B cell (primary cell): ENCODE data around the gene DSP. TPM values are rescaled to one million over a fixed set of nuclear protein-coding genes. Genes with fewer than 3 reads are reported as not detected.

Experiments used
- ATAC-seq: fragments of 200-7000 bp; cut with Tn5 transposase; one replicate; pipeline ENCODE4 v1.10.0; 2021; ENCODE audit warnings: low read depth, mild to moderate bottlenecking, moderate number of reproducible peaks, moderate library complexity
- CTCF ChIA-PET: fragments of 350-600 bp; sonication (Branson Sonifier 250); formaldehyde crosslinking; loops from one replicate; lab custom pipeline; 2021; ENCODE audit warnings: antibody characterized with exemption, inconsistent platforms; lab: Charles Lee
- POLR2A ChIA-PET: fragments of 350-600 bp; sonication (Branson Sonifier 250); formaldehyde crosslinking; loops from one replicate; lab custom pipeline; 2021; ENCODE audit warnings: antibody characterized with exemption; lab: Charles Lee
- DNase-seq: peaks from one replicate; pipeline ENCODE4 v3.0.0; 2013
- H2AFZ ChIP-seq: 2 replicates; pipeline ENCODE4 v1.6.1; 2012; ENCODE audit warnings: mild to moderate bottlenecking, low read depth, low read length; ENCODE audit not compliant: insufficient read depth, poor library complexity, severe bottlenecking
- H3K27ac ChIP-seq, 2 donors: 1 replicate in 1 of 2; 2 replicates in 1 of 2; pipeline ENCODE4 v1.5.1; 2012 to 2013; ENCODE audit warnings: low read length in 2 of 2, mild to moderate bottlenecking in 2 of 2, moderate library complexity in 1 of 2
- H3K27me3 ChIP-seq, 4 experiments: fragments of 200-600 bp in 1 of 4; sonication (generic) in 1 of 4; replicated peaks in 1 of 4; 1 replicate in 2 of 4; 2 replicates in 2 of 4; pipeline versions ENCODE4 v1.6.1 to v1.7.0; 2013 to 2016; ENCODE audit warnings: low read length in 3 of 4, mild to moderate bottlenecking in 2 of 4, mixed read lengths in 1 of 4, moderate library complexity in 1 of 4; ENCODE audit not compliant: insufficient read depth in 4 of 4, control insufficient read depth in 3 of 4; ENCODE audit errors: control extremely low read depth in 1 of 4
- H3K36me3 ChIP-seq, 2 experiments: replicated peaks in 1 of 2; 1 replicate in 1 of 2; 2 replicates in 1 of 2; pipeline versions ENCODE4 v1.6.1 to v1.7.1; 2013; ENCODE audit warnings: low read length in 1 of 2; ENCODE audit not compliant: insufficient read depth in 2 of 2, control insufficient read depth in 1 of 2; ENCODE audit errors: control extremely low read depth in 1 of 2, extremely low read depth in 1 of 2
- H3K4me1 ChIP-seq, 2 donors: fragments of 200-600 bp in 1 of 2; sonication (generic) in 1 of 2; 1 replicate in 1 of 2; 2 replicates in 1 of 2; pipeline versions ENCODE4 v1.5.1 to v1.6.1; 2013 to 2017; ENCODE audit warnings: low read length in 2 of 2; ENCODE audit not compliant: control insufficient read depth in 2 of 2, insufficient read depth in 2 of 2
- H3K4me2 ChIP-seq: replicated peaks from 2 replicates; pipeline ENCODE3; 2012; ENCODE audit warnings: mild to moderate bottlenecking, low read depth, low read length; ENCODE audit not compliant: poor library complexity, severe bottlenecking
- H3K4me3 ChIP-seq, 5 experiments: fragments of 200-600 bp in 1 of 5; sonication (generic) in 1 of 5; 1 replicate in 3 of 5; 2 replicates in 2 of 5; pipeline versions ENCODE4 v1.5.1 to v1.7.0; 2011 to 2016; ENCODE audit warnings: low read length in 4 of 5, mild to moderate bottlenecking in 4 of 5, low read depth in 2 of 5, control low read depth in 1 of 5, moderate library complexity in 1 of 5; ENCODE audit not compliant: insufficient read depth in 1 of 5; ENCODE audit errors: control extremely low read depth in 1 of 5, extremely low read depth in 1 of 5
- H3K79me2 ChIP-seq: fragments of 200-600 bp; sonication (generic); one replicate; pipeline ENCODE4 v1.6.0; 2016; ENCODE audit warnings: low read length; ENCODE audit not compliant: control insufficient read depth, insufficient read depth
- H3K9ac ChIP-seq: fragments of 200-600 bp; sonication (generic); 2 replicates; pipeline ENCODE4 v1.6.1; 2017; ENCODE audit warnings: mild to moderate bottlenecking, low read length, moderate library complexity
- H3K9me3 ChIP-seq, 3 donors: one replicate each; pipeline versions ENCODE4 v1.6.1 to v1.7.1; 2013; ENCODE audit warnings: low read length in 2 of 3; ENCODE audit not compliant: control insufficient read depth in 2 of 3, insufficient read depth in 1 of 3; ENCODE audit errors: control extremely low read depth in 1 of 3
- H4K20me1 ChIP-seq: 2 replicates; pipeline ENCODE4 v1.6.0; 2012; ENCODE audit warnings: mild to moderate bottlenecking, low read length; ENCODE audit not compliant: insufficient read depth, control insufficient read depth, poor library complexity, severe bottlenecking
- H3K27ac Mint-ChIP-seq: one replicate; pipeline ENCODE4 v1.8.0; 2021; ENCODE audit warnings: mixed read lengths
- H3K27me3 Mint-ChIP-seq: one replicate; pipeline ENCODE4 v1.8.0; 2021; ENCODE audit warnings: mixed read lengths
- H3K4me1 Mint-ChIP-seq: one replicate; pipeline ENCODE4 v1.8.0; 2021; ENCODE audit warnings: mixed read lengths
- H3K4me3 Mint-ChIP-seq: one replicate; pipeline ENCODE4 v1.8.0; 2021; ENCODE audit warnings: mixed read lengths
- H3K9me3 Mint-ChIP-seq: one replicate; pipeline ENCODE4 v1.8.0; 2022; ENCODE audit warnings: mixed read lengths; ENCODE audit not compliant: insufficient read depth
- EZH2 ChIP-seq: IDR thresholded peaks from 2 replicates; pipeline ENCODE4 v1.6.1; 2012; ENCODE audit warnings: borderline replicate concordance, low read depth, mild to moderate bottlenecking, moderate library complexity, low read length; ENCODE audit not compliant: insufficient read depth, poor library complexity, severe bottlenecking
- WGBS: methylation state at CpG from one replicate; pipeline ENCODE4 v1.1.5; 2013; ENCODE audit warnings: missing lambda C conversion rate; ENCODE audit not compliant: insufficient coverage; 5-methylcytosine and 5-hydroxymethylcytosine counted together
- intact Hi-C: fragments of 100-400 bp; cut with micrococcal nuclease; formaldehyde crosslinking; loops from one replicate; pipeline ENCODE4 v1.10.0; 2022
- polyA plus RNA-seq: library from polyadenylated mRNA; depleted of rRNA; stranded (reverse); fragments of >200 nt; gene quantifications from 2 replicates; pipeline ENCODE4 v1.2.3, GENCODE V29; 2012
- total RNA-seq, 2 donors: library from RNA; stranded (reverse); fragments of 120-200 nt in 1 of 2; gene quantifications; 1 replicate in 1 of 2; 2 replicates in 1 of 2; pipeline versions ENCODE4 v1.2.3 to v1.2.4, GENCODE V29; 2013 to 2022
- TF ChIP-seq, protein P1 (sequence below): fragments of 200-600 bp; IDR thresholded peaks from one replicate; pipeline ENCODE4 v1.8.0; 2022; ENCODE audit warnings: antibody characterized with exemption, mild to moderate bottlenecking

The DSP gene
- total and polyA plus RNA-seq, 2 donors (not counting 1 experiment from before 2014, with no cell fraction given) = not detected

DNA sequence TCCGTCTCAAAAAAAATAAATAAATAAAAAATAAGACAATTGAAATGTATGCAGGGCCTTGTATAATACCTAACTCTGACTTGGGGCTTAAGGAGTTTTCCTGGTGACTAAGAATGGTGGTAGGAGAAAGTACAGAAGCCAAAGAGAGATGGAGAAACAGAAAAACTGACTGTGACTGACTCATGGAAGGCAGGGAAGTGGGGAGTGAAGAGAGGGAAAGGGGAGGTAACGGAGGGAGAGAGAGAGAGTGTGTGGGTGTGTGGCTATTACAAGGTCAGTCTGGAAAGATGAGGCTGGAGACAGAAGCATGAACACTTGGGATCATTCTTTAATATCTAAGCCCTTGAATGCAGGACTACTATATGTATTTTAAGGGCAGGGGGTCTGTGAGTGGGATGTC, 87.0 kb downstream of the DSP start:
- H3K27ac ChIP-seq = no peak overlapping the region
- H4K20me1 ChIP-seq = no peaks in the 10 kb centered on the region
- H2AFZ ChIP-seq = no peak overlapping the region
- H3K4me1 ChIP-seq = peaks cover 0 to 3% of the 10 kb centered on the region in 2 donors
- POLR2A ChIA-PET = no interaction called here
- CTCF ChIA-PET = no interaction called here
- no CpG with 5 or more reads among the region's 2 CpGs for WGBS
- no peaks in the 10 kb centered on the region for H3K27me3 ChIP-seq
- no peak for ATAC-seq
- Mint-ChIP-seq H3K27me3 (peaks cover 15% of the 10 kb centered on the region), H3K9me3 (no peaks in the 10 kb centered on the region), H3K4me3 (no peak overlapping the region), H3K4me1 (no peaks in the 10 kb centered on the region), H3K27ac (no peak overlapping the region)
- no peak for TF ChIP-seq EZH2
- TF ChIP-seq, protein P1, sequence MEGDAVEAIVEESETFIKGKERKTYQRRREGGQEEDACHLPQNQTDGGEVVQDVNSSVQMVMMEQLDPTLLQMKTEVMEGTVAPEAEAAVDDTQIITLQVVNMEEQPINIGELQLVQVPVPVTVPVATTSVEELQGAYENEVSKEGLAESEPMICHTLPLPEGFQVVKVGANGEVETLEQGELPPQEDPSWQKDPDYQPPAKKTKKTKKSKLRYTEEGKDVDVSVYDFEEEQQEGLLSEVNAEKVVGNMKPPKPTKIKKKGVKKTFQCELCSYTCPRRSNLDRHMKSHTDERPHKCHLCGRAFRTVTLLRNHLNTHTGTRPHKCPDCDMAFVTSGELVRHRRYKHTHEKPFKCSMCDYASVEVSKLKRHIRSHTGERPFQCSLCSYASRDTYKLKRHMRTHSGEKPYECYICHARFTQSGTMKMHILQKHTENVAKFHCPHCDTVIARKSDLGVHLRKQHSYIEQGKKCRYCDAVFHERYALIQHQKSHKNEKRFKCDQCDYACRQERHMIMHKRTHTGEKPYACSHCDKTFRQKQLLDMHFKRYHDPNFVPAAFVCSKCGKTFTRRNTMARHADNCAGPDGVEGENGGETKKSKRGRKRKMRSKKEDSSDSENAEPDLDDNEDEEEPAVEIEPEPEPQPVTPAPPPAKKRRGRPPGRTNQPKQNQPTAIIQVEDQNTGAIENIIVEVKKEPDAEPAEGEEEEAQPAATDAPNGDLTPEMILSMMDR = no peak
- no peaks in the 10 kb centered on the region for H3K36me3 ChIP-seq
- no peak for DNase-seq
- no peaks in the 10 kb centered on the region for H3K79me2 ChIP-seq
- intact Hi-C loops = no loop called here
- H3K9ac ChIP-seq = no peak overlapping the region
- H3K4me2 ChIP-seq = no peak overlapping the region
- H3K9me3 ChIP-seq = peaks cover 0 to 3% (median 0%) of the 10 kb centered on the region in 3 donors
- H3K4me3 ChIP-seq = no peak overlapping the region

DNA sequence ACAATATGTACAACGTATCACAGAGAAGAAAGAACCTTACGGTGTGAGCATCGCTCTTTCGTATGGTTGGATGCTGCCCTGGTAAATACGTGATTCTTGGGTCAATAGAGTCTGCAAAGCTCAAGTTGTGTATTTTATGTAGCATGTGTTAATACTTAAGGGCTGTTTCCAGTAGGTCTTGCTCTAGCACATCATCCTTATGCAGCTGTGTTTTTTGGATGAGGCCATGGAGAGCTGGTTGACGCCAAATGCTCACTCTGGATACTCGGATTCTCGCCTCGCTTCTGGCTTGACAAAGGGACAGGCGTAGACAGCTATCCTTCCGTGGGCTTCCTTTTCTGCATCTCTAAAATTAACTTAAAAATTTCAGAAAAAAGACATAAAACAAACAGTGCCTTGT, 87.4 kb downstream of the DSP start:
- peaks cover 14% of the 10 kb centered on the region for H3K27me3 Mint-ChIP-seq
- ATAC-seq (no peak), DNase-seq (no peak)
- peaks cover 0 to 3% (median 0%) of the 10 kb centered on the region in 3 donors for H3K9me3 ChIP-seq
- H3K4me3 ChIP-seq = no peak overlapping the region
- H3K4me1 Mint-ChIP-seq = no peaks in the 10 kb centered on the region
- 92% methylated on average over 6 of the region's 11 CpGs for WGBS
- no peaks in the 10 kb centered on the region for H4K20me1 ChIP-seq
- intact Hi-C loops = no loop called here
- H3K79me2 ChIP-seq = no peaks in the 10 kb centered on the region
- H3K27ac ChIP-seq = no peak overlapping the region
- ChIA-PET CTCF (no interaction called here), POLR2A (no interaction called here)
- no peak overlapping the region for H3K27ac Mint-ChIP-seq
- H3K4me1 ChIP-seq = peaks cover 0 to 3% of the 10 kb centered on the region in 2 donors
- no peaks in the 10 kb centered on the region for H3K36me3 ChIP-seq
- TF ChIP-seq, protein P1 = no peak
- no peak for TF ChIP-seq EZH2
- no peaks in the 10 kb centered on the region for H3K9me3 Mint-ChIP-seq
- H3K4me2 ChIP-seq = no peak overlapping the region
- H3K4me3 Mint-ChIP-seq = no peak overlapping the region
- no peaks in the 10 kb centered on the region for H3K27me3 ChIP-seq
- H3K9ac ChIP-seq = no peak overlapping the region
- no peak overlapping the region for H2AFZ ChIP-seq
